HG02763 (cell line): ENCODE data around the gene PARP11.

Experiments used
- ATAC-seq: cut with Tn5 transposase; IDR thresholded peaks from one replicate; pipeline ENCODE4 v1.9.1; 2021; ENCODE audit warnings: mild to moderate bottlenecking, moderate library complexity; ENCODE audit not compliant: unreplicated experiment

Gene PARP11

GRCh38 chr12:3828888-3829287 lies 44.3 kb downstream of the PARP11 start:
- ATAC-seq = no peak

DNA sequence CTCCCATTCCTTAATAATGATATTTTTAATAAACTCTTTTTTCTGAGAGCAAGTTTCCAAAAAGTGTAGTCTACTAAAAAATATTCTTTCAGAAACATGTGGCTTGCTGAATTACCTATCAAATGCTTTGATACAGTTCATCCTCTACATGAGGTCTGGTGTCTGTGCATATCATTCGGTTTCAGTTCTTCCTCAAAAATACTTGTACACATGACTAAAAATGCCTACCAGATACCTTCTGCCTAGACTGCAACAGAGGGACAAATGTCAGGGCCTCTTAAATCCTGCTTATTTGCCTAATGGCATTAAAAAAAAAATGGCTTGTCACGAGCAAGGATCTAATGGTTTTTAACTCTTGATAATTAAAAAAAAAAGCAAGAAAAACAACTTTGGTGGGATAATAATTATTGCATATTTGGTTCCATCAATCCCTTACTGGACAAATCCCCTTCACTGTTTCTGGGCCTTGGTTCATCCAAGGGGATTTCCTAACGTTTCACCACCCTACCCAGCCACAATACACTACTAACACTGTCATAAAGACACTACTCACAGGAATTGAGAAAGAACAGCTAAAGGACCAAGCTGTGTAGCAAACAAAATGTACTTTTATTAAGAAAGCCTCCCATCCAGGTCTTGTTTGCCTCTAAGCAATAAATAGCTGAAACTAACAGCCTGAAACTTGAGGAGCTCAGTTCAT lies 45.7 kb downstream of the PARP11 start:
- ATAC-seq = no peak

- no peak for ATAC-seq
Observed at GRCh38 chr12:3821441-3821840, 51.8 kb downstream of the PARP11 start.

GRCh38 chr12:3820122-3820521 lies 53.1 kb downstream of the PARP11 start:
- ATAC-seq = no peak

- no peak for ATAC-seq
Observed at GRCh38 chr12:3816266-3816665, 56.9 kb downstream of the PARP11 start.

- no peak for ATAC-seq
Observed at GRCh38 chr12:3815094-3815766, 58.0 kb downstream of the PARP11 start.

- no peak for ATAC-seq
Observed at GRCh38 chr12:3810540-3810939, 62.7 kb downstream of the PARP11 start.

DNA sequence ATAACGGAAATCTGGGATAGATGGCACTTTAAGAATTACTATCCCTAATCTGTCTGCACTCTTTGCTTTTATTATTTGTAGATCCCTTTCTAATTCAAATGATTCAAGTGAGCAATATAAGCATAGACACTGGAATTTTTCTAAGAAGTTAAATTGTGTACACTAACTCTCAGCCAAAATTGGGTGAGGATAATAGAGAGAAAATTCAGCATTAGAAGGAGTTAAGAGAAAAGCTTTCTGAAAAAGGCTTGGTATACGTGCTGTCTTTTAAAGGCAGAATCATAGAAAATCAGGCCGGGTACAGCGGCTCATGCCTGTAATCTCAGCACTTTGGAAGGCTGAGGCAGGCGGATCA lies 63.2 kb downstream of the PARP11 start:
- no peak for ATAC-seq

GRCh38 chr12:3809357-3810015 lies 63.7 kb downstream of the PARP11 start:
- no peak for ATAC-seq

- no peak for ATAC-seq
Observed at GRCh38 chr12:3805077-3805476, 68.1 kb downstream of the PARP11 start.

GRCh38 chr12:3803865-3804472 lies 69.2 kb downstream of the PARP11 start:
- no peak for ATAC-seq

DNA sequence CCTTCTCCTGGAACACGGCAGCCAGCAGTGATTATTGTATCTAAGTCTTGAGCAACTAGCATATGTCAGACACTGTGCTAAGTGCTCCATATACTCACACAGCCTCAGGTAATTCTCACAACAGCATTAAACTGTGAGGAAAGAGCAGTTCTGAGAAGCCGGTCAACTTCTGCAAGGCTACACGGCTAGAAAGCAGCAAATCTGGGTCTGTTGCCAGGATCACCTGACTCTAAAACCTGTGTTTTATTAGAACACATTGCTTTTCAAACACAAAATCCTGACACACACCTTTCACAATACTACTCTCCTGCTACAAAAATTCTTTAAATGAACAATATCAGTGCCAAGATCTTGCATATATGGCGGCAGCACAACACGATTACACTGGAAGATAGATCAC lies 70.5 kb downstream of the PARP11 start:
- no peak for ATAC-seq

DNA sequence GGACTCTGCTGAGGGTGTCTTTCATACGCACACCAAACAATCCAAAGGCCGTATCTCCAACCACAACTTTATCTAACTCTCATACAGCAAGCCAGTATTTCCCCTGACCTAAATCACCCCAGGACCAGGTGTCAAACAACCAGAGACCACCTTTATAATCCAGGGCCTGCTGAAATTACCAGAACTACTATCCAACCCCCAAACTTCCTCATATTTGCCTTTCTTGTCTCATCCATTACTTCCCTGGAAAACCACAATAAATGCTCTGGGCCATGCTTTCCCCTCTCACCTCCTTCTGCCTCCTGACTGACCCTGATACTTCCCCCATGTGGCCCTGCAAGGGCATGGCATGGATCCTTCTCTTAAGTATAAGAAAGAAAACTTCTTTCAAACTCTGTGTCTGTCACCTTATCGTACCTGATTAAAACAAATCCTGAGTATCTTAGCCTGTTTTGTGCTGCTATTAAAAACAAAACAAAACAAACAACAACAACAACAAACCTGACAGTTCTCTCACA lies 75.6 kb downstream of the PARP11 start:
- no peak for ATAC-seq

GRCh38 chr12:3795492-3796133 lies 77.6 kb downstream of the PARP11 start:
- ATAC-seq = no peak

DNA sequence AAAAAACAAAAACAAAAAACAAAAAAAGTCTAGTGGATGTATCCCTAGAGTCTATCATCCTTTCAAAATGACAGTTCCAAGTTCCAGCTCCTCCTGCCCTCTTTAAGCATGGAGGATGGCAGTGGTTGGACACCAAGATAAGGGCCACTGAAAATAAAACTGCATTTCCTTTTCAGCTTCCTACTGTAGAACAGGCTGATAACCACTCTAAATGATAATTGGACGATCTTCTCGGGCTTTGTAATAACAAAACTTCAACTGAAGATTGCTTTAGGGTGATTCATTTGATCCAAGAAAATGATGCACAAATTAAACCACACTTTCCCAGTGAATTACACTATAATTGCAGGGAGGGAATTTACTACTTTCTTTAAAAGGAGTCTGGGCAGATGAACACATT lies 78.1 kb downstream of the PARP11 start:
- no peak for ATAC-seq

DNA sequence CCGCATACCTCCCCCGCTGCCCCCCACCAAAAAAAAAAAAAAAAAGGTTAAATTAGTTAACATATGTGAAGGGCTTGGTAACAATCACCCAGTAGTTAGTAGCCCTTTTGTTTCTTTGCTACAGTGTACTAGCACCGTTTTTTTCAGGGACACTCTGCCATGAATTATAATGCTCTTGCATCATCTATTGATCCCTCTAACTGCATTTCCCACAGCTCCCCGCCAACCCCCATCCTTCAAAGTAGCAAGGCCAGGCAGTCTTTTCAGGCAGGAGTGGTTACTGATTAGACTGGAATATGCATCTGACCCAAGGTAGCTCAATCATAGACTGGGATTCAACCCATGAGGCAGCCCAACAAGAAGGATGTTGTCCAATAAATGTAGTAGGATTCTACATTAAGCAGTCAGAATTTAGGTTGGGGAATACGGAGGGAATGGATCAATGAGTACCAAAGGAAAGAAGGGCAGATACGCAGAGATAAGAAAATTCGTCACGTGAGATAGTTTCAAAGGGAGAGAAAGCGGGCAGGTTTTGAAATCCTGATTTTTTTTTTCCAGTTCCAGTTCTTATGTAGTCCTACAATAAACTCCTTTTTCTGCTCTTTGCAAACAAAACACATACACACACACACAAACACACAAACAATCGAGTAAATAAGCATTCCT lies 80.4 kb downstream of the PARP11 start:
- no peak for ATAC-seq

DNA sequence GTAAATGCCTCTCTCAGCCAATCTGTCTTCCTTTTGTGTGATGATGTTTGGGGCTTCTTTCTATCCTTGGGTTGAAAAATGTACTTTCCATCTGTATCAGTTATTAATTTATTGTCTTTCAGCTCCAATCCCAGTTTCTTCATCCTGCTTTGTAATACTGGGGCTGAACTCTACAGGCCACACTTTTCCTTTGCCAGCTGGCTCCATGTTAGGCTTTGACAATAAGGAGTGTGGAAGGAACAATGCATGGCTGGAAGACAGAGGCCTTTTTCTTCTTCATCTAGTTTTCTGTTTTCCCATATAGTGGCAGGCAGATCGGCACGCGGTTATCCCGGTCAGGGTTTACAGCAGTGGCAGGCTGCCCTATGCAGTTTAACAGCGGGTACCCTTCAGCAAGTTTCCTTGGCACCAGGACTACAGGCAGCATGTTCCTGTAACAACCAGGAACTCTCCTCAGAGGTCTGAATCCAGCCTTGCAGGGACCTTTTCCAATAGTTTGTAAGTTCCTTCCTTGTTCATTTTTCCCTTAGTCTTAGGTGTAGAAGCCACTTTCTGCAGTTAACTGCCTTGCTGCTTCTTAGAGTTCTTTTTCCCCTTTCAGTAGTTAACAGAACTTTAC lies 81.8 kb downstream of the PARP11 start:
- ATAC-seq = no peak

DNA sequence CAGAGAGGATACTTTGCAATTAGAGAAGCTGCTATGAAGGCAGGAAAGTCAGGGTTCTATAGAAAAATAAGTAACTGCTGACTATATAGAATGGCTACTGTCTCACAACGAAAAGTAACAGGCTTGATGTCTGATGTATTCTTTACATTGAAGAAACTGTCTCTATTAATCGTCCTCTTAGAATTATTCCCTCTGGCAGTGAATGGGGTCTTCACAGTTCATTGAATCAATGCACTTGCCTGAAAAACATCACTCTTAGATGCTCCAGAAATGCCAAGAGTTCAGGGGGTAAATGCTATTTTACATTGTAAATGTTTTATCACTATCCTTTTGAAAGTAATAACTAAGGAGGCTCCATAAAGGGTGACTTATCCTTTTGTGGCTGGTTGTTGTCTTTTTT lies 82.6 kb downstream of the PARP11 start:
- ATAC-seq = no peak

DNA sequence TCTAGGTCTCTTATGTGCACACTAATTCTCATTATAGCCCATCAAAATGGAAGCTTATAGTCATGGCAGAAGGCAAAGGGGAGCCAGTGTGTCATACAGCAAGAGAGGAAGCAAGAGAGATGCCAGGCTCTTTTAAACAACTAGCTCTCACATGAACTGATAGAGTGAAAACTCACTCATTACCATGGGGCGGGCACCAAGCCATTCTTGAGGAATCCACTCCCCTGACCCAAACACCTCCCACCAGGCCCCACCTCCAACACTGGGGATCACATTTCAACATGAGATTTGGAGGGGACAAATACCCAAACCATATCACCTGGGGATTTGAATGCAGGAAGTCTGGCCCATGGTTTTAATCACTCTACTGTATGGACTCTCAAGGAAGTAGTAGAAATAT lies 83.4 kb downstream of the PARP11 start:
- ATAC-seq = no peak

- no peak for ATAC-seq
Observed at GRCh38 chr12:3777206-3777809, 95.9 kb downstream of the PARP11 start.
